HEK293T (cell line): ENCODE measurements around the gene TEKT3.

Source experiments
- ARNT ChIP-seq: fragments of 450-650 bp; IDR thresholded peaks from 2 replicates; pipeline ENCODE4 v1.6.1; 2017; ENCODE audit warnings: mild to moderate bottlenecking
- BHLHE40 ChIP-seq: fragments of 450-650 bp; IDR thresholded peaks from 2 replicates; pipeline ENCODE4 v1.6.1; 2016; ENCODE audit warnings: mild to moderate bottlenecking, moderate library complexity, borderline replicate concordance
- ELF4 ChIP-seq: fragments of 450-650 bp; IDR thresholded peaks from 2 replicates; pipeline ENCODE4 v1.6.1; 2017; ENCODE audit warnings: antibody characterized with exemption
- FOXA1 ChIP-seq: fragments of 450-650 bp; IDR thresholded peaks from 2 replicates; pipeline ENCODE4 v1.6.1; 2016; ENCODE audit warnings: mild to moderate bottlenecking
- FOXM1 ChIP-seq: fragments of 450-650 bp; IDR thresholded peaks from 2 replicates; pipeline ENCODE4 v1.6.1; 2017; ENCODE audit warnings: mild to moderate bottlenecking, borderline replicate concordance
- L3MBTL2 ChIP-seq: fragments of 450-650 bp; conservative IDR thresholded peaks from 2 replicates; pipeline ENCODE4 v1.6.1; 2016; ENCODE audit warnings: mild to moderate bottlenecking
- NFRKB ChIP-seq: fragments of 450-650 bp; IDR thresholded peaks from 2 replicates; pipeline ENCODE4 v1.6.1; 2016; ENCODE audit warnings: mild to moderate bottlenecking, moderate library complexity
- SP1 ChIP-seq: fragments of 450-650 bp; IDR thresholded peaks from 2 replicates; pipeline ENCODE4 v1.6.1; 2017

- TF ChIP-seq NFRKB (no peak), ELF4 (no peak), ARNT (no peak), FOXM1 (no peak), FOXA1 (no peak), BHLHE40 (no peak), SP1 (no peak), L3MBTL2 (no peak)
Measured at GRCh38 chr17:15309793-15310192, 31.6 kb downstream of the TEKT3 start.
